ENCODE measurements around the gene MCC. TPM values are rescaled to one million over a fixed set of nuclear protein-coding genes. Genes with fewer than 3 reads are reported as not detected.

MCC gene
- total and polyA plus RNA-seq, 2 of the 4 experiments (the other 2 are of a cell fraction): 5.0 to 20.6 TPM

- Histone ChIP-seq H3K4me1 (ENCODE audit: control insufficient read depth, insufficient read depth, low read length) (peaks cover 7% of the 10 kb centered on the region), H3K79me1 (ENCODE audit: low read depth in 1 of 2, low read length in 2 of 2) (no peaks in the 10 kb centered on the region), H3K9me3 (ENCODE audit: control insufficient read depth, insufficient read depth, low read length) (no peaks in the 10 kb centered on the region), H3K56ac (ENCODE audit: extremely low read depth, insufficient read depth, low read length) (no peak overlapping the region), H4K5ac (ENCODE audit: low read depth, low read length) (no peak overlapping the region), H4K20me1 (ENCODE audit: insufficient read depth, low read length) (peaks cover 4% of the 10 kb centered on the region; the same call in 1 of the 2 replicates), H4K91ac (ENCODE audit: insufficient read depth, low read depth, low read length) (no peak overlapping the region), H3K9me1 (ENCODE audit: insufficient read depth, low read length) (peaks cover 10% of the 10 kb centered on the region), H3K23ac (ENCODE audit: low read depth, low read length) (no peak overlapping the region), H3K27me3 (ENCODE audit: control insufficient read depth, insufficient read depth, low read length) (no peaks in the 10 kb centered on the region), H3K4ac (ENCODE audit: low read depth, low read length) (no peak overlapping the region), H3K18ac (ENCODE audit: low read depth, low read length) (no peak overlapping the region), H4K8ac (ENCODE audit: low read depth in 2 of 2, low read length in 2 of 2) (no peak overlapping the region), H3K27ac (ENCODE audit: insufficient read depth, low read length) (no peak overlapping the region), H2BK15ac (ENCODE audit: low read depth, low read length) (no peak overlapping the region), H2AK9ac (replicated peaks; ENCODE audit: low read depth, low read length, poor library complexity) (no peak overlapping the region), H3K14ac (replicated peaks; ENCODE audit: low read depth, low read length) (no peak overlapping the region), H2BK20ac (ENCODE audit: low read depth, low read length) (no peak overlapping the region), H3K4me3 (ENCODE audit: insufficient read depth, low read depth, low read length) (no peak overlapping the region), H2AFZ (replicated peaks; ENCODE audit: low read length, poor library complexity) (no peak overlapping the region), H2AK5ac (ENCODE audit: low read depth, low read length) (no peak overlapping the region), H2BK5ac (ENCODE audit: low read depth, low read length, poor library complexity, severe bottlenecking) (no peak overlapping the region), H3K36me3 (ENCODE audit: control insufficient read depth, insufficient read depth, low read length) (peaks cover 39% of the 10 kb centered on the region), H2BK120ac (ENCODE audit: low read depth, low read length) (no peak overlapping the region), H3K4me2 (ENCODE audit: low read depth, low read length) (no peak overlapping the region), H3K9ac (ENCODE audit: low read depth, low read length) (no peak overlapping the region)
- TF ChIP-seq RCOR1 (IDR thresholded peaks at IDR 0.05; ENCODE audit: insufficient replicate concordance, low read length) (no peak), CTCF (conservative IDR thresholded peaks at IDR 0.05; ENCODE audit: low read depth, low read length) (no peak), SMC3 (IDR thresholded peaks at IDR 0.05; ENCODE audit: low read depth, low read length) (no peak), BHLHE40 (IDR thresholded peaks at IDR 0.05; ENCODE audit: low read depth, low read length) (no peak), CEBPB (IDR thresholded peaks at IDR 0.05; ENCODE audit: low read depth, low read length) (no peak), RFX5 (IDR thresholded peaks at IDR 0.05; ENCODE audit: low read depth, low read length) (no peak), MAFK (IDR thresholded peaks at IDR 0.05; ENCODE audit: low read depth, low read length) (no peak), MXI1 (IDR thresholded peaks at IDR 0.05; ENCODE audit: borderline replicate concordance, low read depth, low read length) (no peak), FOS (IDR thresholded peaks at IDR 0.05; ENCODE audit: low read depth, low read length) (no peak)
- CTCF ChIA-PET: no interaction called here
- no TSS peak for BruUV-seq (replicated peaks)
- dilution Hi-C loops (cut with HindIII; ENCODE audit: low sequenced_read_pairs, unreplicated experiment) (no loop called here), in situ Hi-C loops (cut with MboI; ENCODE audit: low sequenced_read_pairs) (no loop called here), intact Hi-C loops (cut with micrococcal nuclease) (no loop called here)
- WGBS, 2 experiments (ENCODE audit: extremely low coverage in 2 of 2, insufficient read length in 1 of 2): 100% methylated on average over 3 of the region's 7 CpGs; no CpG with 5 or more reads in 1 of the 2 experiments
- no peak for ATAC-seq (ENCODE audit: low read depth)
- POLR2A ChIA-PET (ENCODE audit: unreplicated experiment): no interaction called here
- no peak for DNase-seq
These were observed 402.3 kb downstream of the MCC start for GRCh38 chr5:113085880-113086409.
